PC-9 (cell line): ENCODE data around the gene SPAG9.

Experiments
- CTCF ChIP-seq: fragments of 200-600 bp; sonication (generic); conservative IDR thresholded peaks from 2 replicates; pipeline ENCODE4 v1.6.1; 2017; ENCODE audit warnings: mixed run types, antibody characterized with exemption, mild to moderate bottlenecking, moderate library complexity
- EZH2 ChIP-seq: fragments of 200-600 bp; sonication (generic); IDR thresholded peaks from 2 replicates; pipeline ENCODE4 v1.8.0; 2017; ENCODE audit warnings: antibody characterized with exemption, low read depth

GRCh38 chr17:51166987-51167931 is 46.6 kb upstream of the SPAG9 start:
- TF ChIP-seq CTCF (peak; percentile 92), EZH2 (no peak)
